NCI-H69 (cell line): ENCODE data around the gene FRMD4A.
"Not testable (repeated sequence)": the region's sequence is repeated elsewhere in the genome, so short reads cannot be mapped to it uniquely, and the experiment has no call there.

Experiments used
- DNase-seq: peaks from one replicate; lab custom pipeline; 2025; lab: John Stamatoyannopoulos, UW

FRMD4A gene

DNA sequence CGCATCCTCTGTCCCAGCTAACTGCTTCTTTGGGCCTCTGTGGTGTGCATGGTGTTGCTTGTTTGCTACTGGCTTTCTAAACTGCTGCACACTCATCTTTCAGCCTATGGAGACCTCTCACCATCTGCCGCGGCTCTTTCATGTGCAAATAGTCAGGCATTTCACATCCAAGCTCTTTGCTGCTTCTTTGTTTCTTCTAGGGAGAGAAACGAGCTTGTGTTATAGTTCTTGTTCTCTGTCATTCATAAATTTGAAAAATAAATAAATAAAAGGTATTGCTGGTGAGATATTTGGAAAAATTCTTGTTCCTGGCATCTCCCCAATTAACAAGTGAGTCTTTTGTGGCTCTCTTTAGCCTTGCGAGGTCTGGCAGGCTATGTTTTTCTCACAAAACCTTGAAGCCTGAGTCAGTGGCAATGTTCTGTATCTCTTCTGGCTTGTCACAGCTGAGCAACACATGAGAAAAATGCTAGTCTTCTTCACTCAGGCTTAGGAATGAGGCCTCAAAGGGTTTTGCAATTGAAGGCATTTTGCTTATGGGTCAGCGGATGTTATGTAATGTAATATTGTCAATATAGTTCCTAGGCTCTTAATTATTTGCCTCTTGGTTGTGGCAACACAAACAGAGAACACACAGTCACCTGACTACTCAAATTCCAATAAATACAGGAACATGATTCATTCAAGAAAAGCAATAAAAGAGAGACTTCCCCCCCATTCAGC lies 274.0 kb downstream of the FRMD4A start:
- peak; percentile 54 for DNase-seq

DNA sequence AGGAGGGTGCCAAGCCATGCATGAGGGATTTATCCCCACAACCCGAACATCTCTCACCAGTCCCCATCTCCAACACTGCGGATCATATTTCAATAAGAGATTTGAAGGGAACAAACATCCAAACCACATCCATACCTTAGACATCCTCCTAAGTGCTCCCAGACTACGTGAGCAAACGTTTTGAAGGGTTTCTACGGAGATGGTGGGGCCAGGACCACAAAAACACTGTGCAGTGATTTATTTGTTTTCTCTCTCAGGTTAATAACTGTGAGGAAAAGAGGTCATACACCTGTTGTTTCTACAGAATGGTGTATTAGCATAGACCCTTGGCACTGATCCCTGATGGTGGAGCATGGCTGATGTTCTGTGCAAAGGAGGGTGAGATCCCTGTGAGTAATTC lies 277.8 kb downstream of the FRMD4A start:
- peak; percentile 82 for DNase-seq

DNA sequence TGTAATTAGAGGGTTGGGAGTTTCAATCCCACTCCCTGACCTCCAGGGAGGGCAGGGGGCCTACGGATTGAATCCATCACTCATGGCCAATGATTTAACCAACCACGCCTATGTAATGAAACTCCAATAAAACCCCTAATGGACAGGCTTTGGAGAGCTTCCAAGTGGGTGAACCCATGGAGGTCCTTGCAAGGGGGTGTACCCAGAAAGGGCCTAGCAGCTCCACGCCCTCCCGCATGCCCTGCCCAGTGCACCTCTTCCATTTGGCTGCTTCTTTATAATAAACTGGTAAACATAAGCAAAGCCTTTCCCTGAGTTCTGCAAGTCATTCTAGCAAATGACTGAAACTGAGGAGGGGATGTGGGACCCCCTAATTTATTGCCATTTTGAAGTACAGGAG lies 280.1 kb downstream of the FRMD4A start:
- DNase-seq: peak; percentile 92

DNA sequence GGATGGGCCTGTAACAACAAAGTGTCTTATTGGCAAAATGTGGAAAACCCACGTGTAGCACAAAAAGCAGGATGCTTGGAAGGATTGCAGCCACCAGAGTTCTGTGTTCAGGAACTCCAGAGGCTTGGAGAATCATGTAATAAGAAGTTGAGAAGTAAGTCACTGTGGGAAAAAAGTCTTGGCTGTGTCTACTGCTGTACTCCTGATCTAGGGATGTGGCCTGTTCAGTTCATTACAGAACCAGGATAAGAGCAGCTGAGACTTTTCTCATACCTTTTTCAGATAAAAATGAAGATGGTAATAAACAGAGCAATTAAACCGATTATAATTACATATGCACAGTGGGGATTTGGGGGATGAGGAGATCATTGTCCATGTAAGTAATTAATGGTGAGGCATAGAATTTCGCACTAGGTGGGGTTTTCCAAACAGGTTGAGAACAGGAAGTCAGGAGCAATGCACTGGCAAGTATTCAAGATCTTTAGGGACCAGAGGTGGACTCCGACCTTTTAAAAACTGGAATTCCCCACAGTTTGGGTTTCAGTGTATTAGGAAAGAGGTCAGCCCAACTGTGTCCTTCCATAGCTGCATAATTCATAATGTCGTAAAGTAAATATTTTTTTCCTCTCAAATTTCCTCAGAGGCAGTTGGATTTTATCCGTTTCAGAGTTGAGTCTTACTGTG lies 281.7 kb downstream of the FRMD4A start:
- DNase-seq: peak; percentile 88

DNA sequence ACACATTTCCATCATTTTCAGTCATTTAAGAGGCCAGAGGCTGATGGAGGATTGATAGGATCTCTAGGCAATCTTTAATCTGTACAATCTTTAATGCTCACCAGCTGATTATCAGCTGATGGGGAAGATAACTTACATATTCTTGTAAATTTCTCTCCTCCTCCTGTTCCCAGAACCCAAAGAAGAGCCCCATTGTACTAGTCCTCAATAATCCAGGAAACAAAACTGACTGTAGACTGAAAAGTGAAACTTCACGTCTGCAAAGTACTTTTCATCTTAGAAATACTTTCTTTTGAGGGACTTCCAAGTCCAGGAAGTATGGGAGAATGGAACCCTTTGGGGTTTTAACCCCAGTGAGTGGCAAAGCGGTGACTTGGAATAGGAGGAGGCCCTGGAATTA lies 283.3 kb downstream of the FRMD4A start:
- DNase-seq: no peak

DNA sequence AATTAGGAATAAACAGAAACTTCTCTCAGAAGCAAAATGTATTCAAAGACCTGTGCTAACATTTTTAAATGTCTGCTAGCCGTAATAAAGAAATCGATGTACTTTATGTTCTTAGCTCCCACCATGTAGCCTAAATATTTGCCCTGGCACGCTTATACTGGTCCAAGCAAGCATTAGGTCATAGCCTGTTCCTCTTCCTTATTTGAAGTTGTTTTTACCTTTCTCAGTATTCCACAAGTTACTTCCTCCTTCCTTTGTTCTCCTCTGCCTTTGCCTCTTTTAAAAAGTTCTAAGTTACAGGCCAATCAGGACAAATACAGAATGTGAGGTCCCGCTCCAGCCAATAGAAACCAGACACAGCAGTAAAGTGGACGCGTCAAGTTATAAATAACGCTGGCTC lies 288.7 kb downstream of the FRMD4A start:
- DNase-seq: not testable (repeated sequence)

DNA sequence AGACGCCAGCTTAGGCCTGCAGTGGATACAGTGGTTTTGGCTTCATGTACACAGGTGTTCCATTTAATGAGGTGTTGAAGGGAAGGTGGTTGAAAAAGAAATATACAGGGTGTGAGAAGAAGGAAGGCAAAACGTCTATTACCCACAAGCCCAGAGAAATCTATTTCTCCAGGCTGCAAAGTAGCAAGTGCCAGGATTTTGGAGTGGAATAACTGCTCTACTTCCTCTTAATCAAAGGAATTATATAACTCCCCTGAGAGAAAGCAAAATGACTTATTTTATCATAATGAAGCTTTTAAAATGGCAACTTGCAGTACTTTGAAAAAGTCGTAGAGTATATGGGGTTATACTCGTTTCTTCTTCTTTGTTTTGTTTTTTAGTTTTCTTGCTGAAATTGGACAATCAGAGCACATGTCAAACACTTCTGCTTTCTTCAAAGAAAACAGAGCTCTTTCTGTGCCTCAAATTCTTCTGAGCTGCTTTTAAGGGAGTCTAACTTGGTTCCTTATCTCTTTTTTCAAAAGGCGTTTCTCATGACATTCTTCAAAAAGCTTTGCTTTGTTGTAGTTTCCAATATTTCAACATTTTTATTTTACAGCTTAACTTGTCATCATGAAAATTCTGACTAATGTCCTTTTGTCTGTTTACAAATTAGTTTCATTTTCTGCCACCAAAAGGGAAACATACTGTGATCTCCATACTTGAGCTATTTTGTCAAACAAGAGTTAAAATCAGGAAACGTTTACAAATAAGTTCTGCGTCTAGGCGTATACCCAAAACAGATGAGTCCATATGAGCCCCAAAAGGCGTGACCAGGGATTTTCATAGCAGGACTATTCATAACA lies 289.7 kb downstream of the FRMD4A start:
- no peak for DNase-seq

DNA sequence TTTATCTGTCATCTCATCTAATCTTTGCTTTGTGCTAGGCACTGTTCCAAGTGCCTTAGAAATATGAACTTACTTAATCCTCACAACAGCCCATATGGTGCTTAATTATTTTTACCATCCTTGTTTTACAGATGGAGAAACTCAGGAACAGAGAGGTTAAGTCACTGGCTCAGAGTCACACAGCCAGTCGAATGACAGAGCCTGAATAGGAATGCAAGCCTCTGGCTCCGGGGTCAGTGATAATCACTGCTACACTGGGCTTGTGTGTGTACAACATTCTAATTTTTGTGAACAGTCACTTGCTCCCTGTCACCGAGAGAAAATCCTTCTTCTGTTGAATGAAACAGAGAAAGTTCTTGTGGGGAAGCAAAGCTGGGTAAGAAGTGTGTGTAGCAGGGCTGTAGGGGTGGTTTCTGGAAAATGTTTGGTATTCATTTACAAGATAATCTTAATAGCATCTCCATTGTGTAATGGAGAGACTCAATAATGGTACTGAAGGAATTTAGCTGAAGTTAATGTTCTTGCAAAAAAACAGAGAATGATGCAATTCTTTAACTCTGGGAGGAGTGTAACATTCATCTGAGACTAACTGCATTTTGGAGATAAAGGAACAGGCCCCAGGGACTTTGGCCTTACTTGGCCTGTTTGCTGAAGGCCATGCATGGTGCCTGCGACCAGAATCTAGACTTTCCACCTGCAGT lies 290.6 kb downstream of the FRMD4A start:
- DNase-seq: no peak

DNA sequence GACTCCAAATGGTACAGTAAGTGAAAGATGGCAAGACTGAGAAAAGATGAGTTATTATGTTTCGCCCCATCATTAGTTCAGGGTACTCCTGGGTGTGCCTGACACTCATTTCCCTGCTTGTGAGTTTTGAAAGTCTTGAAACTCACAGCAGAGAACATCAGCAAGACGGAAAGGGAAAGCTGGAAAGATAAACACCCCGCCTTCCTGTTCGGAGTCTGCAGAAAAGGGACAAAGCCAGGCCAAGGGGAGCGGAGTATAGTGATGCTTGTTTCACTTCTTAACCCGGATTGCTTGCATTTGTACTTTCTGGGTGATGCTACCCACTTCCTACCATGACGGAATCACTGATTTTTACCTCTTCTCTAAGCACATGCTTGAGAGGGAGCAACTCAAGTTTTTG lies 294.5 kb downstream of the FRMD4A start:
- no peak for DNase-seq

DNA sequence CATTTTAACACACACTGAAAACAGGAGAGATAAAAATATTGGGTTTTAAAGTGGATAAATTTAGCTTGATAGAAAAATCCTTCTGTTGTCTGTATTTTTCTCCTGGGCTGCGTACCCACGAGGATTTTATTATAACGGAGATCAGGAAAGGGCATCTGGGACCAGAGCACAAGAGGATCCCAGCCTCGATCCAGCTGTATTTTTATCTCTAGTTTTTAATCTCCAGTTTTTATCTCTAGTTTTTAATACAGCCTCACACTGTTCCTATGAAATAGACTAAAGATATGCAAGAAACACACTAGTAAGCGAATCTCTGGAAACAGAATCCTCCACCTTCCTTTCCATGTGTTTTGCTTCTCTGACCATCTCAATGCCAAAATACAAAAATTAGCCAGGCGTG lies 295.2 kb downstream of the FRMD4A start:
- DNase-seq: no peak

DNA sequence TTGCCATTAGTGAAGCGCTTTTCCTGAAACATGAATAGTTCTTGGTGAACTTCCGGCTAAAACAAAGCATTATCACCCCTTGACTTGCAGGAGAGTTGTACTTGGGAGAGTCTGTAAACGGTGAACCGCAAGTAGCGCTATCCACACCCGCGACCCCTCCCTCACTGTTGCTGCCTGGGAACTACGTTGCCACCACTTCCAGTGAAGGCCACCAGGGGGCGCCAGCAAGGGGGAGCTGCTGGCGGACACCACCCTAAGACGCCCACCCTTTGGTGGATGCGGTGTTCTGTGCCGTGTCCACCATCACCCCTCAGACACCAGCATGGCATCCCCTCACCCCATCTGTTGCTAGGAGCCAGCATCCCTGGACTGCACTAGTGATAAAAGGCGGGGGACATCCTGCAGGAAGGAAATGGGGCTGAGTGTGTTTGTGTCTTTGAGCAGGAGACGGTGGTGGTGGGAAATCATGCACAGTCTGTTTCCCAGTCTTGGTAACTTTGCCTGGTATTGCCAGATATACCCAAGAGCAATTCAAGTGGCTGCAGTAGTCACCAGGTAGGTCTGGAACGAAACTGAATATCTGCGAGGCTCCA lies 298.2 kb downstream of the FRMD4A start:
- DNase-seq: peak; percentile 51

DNA sequence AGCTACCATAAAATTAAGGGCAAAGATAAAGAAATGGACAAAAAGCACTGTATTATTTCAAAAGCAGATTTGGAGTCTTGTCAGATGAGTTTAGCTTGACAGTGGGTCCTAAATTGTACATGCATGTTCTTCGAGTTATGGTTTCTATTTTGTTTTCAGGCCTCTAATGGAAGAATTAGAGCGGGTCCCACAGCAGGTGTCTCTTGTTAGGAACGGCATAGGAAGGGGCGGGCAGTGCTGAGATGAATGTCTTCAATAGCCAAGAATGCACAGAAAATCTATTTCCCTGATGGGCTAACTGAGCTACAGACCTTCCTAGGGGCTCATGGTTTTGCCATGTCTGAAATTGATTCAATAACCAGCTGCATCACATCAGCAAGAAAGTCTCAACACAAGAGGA lies 304.4 kb downstream of the FRMD4A start:
- DNase-seq: no peak

DNA sequence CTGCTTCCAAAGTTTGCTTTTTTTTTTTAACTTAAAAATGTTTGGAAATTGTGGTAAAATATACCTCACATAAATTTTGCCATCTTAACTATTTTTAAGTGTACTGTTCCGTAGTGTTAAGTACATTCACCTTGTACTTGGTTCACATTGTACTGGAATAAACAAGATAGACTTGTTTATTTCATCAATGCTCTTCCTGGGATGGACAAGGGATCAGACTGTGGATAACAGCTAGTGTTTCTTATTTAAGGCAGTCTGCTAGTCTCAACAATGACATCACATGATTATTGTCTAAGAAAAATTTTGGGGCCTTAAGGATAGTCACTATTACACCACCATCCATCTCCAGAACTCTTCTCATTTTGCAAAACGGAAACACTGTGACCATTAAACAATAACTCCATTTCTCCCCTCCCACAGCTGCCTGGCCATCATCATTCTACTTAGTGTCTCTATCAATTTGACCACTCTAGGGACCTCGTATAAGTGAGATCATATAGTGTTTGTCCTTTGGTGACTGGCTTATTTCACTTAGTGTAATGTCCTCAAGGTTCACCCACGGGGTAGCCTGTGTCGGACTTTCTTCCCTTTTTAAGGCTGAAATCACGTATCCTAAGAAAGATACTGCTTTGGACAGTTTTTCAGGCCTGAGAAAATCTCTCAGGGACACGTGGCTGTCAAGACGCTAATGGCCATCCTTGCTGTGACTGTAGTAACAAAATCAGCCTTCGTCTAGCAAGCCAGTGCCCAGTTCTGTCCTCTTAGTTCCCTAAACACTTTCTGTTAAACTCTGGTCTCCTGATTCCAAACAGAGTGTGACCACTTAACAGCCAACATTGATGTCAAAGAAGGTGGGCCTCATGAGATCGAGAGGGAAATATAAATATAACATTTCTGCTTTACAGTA lies 305.2 kb downstream of the FRMD4A start:
- no peak for DNase-seq

DNA sequence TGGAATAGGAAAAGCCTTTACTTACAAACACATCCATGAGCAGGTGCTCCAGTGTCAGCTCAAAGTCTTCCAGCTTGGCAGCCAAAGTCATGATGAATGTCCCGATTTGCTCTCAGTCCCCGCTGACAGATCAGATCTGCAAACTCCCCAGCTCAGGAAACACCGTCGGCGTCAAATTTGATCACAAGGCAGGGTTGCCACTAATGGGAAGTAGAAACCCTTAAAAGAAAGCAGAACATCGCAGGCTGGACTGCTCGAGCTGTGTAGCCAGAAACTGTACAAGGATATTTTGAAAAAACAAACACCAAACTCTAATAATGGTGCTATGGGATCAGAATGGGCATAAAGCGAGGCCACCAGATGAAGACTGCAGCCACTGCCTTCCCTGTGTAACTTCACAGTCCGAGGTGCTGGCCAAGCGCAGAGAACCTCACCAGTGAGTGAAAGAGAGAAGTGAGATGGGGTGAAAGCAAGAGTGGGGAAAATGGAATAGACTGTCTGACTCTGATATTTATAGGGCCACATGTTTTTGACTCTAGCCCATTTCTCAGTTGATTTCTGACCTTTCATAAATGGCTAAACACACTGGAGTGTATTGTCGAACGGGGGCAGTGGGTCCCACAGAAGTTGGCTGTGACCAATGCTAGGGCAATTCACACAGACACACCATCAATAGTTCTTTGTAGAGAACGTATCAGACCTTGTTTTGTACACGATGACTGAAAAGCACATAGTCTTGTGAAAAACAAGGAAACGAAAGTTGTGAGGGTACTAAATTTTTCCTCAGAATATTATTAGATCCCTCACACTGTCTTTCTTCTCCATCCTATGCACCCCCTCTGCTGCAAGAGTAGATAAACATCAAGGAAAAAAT lies 306.2 kb downstream of the FRMD4A start:
- no peak for DNase-seq

DNA sequence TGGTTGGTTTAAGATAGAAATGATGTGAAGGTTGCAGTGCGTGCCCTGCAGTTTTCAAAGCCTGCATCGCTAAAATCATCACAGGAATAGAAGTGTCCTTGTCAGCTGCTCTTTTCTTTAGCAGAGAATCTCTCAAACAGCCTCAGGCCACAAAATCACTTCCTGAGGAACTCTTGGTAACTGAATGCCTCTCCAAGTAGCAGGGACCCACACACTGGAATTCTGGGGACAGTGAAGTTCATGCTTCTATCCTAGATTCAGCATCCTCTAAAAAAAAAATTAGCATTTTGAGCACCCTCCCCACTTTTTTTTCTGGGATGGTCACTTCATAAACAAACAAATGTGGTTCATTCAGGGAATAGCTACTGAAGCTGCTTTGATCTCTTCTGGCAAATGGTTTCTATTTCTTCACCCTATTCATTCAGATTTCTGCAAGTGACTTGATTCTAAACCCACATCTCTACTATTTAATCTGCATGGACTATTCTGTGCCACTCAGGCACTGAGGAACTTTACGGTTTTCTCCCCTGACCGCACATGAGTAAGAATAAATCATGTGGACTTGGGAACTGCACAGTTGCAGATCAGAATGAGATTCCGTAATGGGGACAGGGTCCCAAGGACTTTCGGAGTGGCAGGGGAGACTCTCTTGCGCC lies 306.9 kb downstream of the FRMD4A start:
- DNase-seq: peak; percentile 17

DNA sequence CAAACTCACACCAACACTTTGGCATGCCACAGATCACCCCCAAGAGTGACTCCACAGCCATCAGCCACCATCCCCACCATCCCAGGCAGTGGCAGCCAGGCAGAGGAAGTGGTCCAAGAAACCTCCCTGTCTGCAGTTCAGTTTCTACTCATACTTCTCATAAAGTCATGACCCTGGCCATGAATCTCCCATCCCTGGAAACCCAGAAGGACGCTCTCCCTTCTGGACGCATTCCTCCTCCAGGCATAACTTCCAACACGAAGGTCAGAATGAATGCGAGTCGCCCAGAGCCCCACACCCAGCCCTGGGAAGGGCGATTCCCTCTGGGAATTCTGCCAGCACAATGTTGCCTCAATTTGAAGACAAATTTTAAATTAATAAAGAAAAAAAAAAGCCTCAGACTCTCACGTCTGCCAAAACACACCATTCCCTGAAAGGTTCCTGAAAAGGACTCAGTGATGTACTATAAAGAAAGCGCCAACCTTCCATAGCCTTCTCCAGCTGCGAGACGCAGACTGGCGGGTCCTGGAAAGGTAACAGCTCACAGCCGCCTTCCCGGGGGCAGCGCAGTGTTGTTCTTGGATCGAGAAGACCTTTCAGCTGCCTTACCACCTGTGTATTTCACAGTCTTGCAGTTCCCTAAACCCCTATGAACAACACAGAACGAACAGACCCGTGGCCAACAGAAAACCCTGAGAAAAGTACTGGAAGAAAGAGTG lies 307.6 kb downstream of the FRMD4A start:
- DNase-seq: no peak

DNA sequence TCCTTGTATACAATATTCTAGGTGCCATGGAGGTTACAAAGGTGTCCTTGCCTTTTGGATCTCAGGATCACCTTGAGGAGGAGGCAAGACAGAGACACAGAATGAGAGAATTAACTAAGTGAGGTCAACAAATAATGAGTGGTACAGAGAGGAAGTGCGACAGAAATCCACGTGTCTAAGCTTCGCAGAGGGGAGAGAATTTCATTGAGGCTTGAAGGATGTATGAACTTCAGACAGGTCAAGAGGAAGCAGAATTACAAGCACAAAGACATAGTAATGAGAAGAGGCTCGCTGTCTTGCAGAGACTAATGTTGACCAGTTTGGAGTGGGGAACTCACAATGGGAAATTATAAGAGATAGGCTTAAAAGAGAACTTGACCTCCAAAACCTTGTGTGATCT lies 308.7 kb downstream of the FRMD4A start:
- DNase-seq: no peak

DNA sequence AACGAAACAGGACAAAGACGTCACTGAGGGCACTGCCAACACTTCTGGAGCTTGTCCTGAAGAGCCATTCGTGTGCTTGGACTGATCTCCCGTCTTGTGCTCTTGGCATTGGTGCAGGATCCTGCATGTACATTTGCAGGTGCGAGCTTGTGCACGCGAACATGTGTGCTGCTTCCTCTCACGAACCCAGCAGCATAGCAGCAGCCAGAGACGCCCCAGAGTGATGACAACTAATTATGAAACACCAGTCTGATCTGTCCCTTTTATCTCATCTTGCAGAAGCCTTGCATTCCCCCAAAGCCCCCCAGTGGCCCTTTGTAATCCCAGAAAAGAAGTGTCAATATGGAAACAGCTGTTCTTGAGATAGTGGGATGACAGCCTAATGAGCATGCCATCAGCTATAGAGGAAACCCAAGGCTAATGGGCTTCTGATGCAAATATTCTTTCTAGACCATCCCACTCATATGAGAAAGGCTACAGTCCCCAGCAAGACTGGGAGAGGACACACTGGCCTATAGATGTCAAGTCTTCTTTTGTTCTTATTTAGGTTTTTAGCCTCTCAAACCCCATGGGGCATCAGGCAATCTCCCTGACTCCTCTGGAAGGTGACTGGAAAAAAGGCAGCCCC lies 310.6 kb downstream of the FRMD4A start:
- DNase-seq: no peak
